GM18873 (cell line): Measurements from ENCODE around the gene ATP2A2.
"Not testable (repeated sequence)": the region's sequence is repeated elsewhere in the genome, so short reads cannot be mapped to it uniquely, and the experiment has no call there.

Experiments used
- ATAC-seq: cut with Tn5 transposase; IDR thresholded peaks from one replicate; pipeline ENCODE4 v1.9.1; 2021; ENCODE audit warnings: mild to moderate bottlenecking, moderate library complexity, moderate number of reproducible peaks; ENCODE audit not compliant: unreplicated experiment, low FRiP score

The ATP2A2 gene

DNA sequence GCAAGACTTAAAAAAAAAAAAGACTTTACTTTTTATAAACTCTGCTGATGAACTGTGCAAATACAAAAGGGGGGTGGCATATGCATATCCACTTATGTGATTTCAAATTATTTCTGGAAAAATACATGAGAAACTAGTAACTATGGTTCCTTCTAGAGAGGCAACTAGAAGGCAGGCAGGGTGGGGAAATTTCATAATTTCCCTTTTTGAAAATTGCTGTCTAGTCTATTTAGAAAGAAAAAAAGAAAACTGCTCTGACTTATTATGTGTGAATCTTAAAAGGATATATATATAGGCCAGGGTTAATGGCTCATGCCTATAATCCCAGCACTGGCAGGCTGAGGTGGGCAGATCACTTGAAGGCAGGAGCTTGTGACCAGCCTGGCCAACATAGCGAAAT is 80.2 kb downstream of the ATP2A2 start:
- no peak for ATAC-seq

DNA sequence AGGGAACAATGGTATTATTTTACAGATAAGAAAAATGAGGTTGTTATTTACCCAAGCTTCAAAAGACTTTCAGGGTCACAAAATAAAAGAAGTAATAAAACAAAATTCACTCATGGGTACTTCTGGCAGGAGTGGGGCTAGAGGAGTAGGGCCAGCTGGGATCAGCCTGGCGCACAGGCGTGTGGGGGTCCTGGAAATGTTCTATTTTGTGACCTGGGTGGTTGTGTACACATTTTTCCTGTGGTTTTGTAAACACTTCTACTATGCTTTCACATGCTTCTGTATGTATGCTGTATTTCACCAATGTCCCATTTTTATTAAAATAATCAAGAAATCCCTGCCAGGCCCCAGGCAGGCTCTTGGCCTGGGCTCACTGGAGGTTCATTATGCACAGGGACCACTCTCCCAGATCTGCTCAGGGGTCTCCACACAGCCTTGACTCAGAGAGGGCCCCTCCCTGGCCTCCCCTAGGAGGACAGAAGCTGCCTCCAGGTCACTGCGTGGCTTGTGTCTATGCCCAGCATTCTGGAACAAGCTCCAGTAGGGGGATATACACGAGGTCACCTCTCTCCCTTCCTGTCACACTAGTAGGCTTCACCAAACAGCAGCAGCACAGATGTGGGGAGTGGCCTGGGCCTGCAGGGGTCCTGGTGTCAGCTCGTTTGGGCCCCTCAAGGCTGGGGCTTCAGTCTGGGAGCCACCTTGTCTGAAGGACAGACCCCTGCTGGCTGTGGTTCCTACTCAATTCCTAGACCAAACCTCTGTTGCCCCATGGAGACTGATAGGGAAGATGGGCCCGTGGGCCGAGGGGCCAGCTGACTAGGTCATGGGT is 84.7 kb downstream of the ATP2A2 start:
- no peak for ATAC-seq

DNA sequence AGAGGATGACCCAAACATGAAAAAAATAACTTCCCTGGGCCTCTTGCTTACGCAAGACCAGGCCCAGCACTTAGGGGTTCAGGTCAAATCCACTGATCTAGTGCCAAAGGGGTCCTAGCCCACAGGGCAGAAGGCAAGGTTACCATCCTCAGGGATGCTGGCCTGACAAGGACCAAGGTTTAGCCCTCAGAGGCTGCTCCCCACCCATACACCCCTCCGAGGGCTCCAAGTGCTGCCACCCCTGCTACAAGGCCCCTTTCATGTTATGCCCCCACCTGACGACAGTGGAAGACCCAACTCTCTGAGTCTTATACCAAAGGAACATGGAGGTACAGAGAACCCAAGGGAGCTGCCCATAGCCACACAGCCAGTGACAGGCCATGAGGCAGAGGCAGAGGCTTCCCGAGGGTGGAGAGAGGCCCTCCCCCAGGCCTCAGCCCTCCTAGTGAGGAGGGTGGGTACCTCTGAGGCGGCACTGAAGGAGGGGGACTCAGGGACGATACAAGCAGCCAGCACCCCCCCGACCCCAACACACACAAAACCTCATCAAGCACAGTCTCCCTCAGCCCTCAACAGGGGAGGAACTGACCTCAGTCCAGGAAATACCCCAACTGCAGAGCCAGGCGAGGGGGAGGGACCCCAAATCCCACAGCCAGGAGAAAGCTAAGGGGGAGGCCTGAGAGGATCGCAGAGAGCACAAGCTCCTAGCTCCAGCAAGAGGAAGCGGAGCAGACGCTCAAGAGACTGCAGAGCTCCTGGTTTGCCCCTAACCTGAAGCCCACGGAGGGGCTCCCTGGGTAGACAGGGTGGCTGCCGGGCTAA is 85.5 kb downstream of the ATP2A2 start:
- ATAC-seq, result no peak

DNA sequence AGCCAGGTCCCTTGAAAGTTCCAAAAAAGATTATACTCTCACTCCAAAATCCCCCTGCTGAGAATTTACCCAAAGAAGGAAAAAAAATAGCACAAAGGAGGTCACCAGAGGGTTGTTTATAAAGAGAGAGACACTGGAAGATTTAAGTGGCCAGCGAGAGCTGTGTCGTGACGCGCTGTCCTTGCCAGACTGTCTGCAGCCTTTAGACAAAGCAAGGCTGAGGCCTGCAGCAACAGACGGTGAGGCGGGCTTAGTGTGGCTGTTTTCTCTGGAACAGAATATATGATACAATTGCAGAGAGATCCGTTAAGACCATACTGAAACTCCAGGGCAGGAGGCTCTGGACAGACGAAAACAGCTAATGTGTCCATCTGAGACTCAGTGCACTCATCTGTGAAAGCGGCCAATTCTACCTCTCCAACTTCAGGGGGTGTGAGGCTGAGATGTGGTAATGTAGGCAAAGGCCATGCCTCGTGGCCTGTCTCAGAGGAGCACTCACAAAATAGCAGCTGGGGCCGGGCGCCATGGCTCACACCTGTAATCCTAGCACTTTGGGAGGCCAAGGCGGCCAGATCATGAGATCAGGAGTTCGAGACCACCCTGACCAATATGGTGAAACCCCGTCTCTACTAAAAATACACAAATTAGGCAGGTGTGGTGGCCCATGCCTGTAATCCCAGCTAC is 86.3 kb downstream of the ATP2A2 start:
- ATAC-seq, result no peak

DNA sequence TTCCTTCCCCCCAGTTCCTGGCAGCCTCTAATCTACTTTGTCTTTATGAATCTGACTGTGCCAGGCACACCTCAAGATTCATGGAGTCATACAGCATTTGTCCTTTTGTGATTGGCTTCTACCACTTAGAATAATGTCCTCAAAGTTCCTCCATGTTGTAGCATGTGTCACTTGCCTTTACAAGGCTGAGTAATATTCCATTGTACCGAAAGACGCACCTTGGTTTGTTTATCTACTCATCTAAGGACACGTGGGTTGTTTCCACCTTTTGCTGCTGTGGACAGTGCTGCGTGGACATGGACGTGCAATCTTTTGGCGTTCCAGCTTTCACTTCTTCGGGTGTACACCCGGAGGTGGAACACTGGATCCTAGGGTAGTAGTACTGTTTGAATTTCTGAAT is 88.9 kb downstream of the ATP2A2 start:
- ATAC-seq, result no peak

DNA sequence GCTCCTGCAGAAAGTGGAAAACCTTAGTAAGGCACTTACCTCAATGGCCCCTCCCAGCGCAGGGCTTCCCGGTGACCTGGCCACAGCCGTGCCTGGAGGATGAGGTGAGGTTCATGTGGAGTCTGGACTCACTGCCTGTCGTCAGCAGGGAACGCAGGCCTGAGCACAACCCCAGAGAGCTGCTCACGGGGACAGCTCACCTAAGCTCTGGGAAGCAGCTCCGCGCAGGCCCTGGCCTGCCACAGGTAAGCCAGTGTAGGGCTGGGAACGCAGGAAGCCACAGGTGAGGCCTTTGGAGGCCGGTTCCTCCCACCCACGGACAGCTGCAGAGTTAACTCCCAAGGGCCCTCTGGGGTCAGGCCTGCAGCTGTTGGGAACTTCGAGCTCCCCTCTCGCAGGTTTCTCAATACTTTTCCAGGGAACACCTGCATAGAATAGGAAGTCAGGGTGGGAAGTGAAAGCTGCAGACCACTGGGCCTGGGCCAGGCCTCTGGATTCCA is 89.7 kb downstream of the ATP2A2 start:
- ATAC-seq, result no peak

DNA sequence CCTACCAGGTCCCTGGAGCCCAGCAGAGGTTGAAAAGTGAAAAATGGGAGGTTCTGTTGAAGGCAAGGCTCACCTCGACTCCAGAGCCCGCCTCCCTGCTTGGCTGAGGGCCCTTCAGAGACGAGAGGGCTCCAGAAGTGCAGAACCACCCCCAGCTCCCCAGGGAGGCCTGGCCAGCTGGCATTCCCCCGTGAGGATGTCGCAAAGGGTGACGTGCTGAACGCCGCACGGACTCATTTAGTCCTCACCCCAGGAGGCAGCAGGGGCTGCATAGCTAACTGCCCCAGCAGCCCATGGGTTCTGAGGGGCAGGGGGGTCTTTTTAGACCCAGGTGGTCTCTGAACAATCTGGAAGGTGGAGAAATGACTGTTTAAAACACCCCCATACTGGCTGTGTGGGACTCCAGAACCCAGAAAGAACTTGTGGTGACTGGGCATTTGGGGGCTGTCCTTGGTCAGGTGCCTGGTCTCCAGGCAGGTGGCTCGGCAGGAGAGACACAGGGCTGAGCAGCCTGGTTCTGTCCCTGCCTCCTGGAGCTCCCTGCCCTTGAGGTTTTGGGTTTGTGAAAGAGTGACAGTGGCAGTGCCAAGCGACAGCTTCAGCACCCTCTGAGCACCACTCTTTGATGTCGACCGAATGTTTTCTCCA is 90.5 kb downstream of the ATP2A2 start:
- ATAC-seq, result peak; percentile 52

DNA sequence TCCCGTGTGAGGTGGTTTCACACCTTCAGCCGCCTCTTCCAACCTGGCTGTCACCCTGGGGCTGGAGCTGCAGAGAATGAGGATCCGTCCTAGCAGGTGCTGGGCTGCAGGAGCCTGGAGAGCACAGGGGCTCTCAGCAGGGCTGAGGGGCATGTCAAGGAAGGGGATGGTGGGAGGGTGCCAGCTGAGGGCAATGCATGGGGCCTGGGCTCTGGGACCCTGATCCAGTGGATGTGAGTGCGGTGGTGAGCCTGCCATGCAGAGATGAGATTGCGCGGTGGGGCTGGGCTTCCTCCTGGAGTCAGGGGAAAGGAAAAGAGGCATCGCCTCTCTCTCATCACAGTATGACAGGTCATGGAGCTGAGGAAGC is 91.0 kb downstream of the ATP2A2 start:
- no peak for ATAC-seq

DNA sequence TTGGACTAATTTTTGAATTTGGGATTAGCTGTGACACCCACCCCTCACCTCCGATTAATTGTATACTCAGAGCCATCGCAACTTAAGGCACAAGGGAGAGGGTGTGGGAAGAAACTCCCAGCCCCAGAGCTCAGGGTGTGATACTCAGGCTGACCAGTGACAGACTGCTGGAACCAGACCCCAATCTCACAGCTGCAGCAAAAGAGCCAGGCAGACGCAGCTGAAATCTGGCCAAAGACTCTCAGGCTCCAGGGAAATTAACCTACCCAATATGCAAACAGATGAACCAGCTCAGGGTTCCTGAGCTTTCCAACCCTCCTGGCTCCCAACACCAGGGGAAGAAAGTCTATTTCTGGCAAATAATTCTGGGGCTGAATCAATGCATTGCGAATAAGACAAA is 92.0 kb downstream of the ATP2A2 start:
- ATAC-seq, result no peak

DNA sequence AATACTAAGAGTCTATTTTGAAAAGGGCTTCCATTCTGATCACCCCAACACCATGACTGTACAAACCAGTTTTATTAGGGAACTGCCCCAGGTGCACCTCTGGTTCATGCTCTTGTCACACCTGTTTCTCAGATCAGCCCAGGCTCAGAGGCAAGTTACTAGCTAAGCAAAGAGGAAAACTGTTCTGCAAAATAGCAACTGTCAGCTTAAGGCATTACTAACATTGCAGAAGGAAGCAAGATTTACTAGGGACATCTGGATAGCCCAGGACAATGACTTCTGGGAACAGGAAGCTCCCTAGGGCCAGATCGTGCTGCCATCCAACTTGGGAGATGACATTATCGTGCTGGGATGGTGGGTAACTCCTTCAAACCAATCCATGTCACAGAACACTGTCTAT is 92.4 kb downstream of the ATP2A2 start:
- no peak for ATAC-seq

DNA sequence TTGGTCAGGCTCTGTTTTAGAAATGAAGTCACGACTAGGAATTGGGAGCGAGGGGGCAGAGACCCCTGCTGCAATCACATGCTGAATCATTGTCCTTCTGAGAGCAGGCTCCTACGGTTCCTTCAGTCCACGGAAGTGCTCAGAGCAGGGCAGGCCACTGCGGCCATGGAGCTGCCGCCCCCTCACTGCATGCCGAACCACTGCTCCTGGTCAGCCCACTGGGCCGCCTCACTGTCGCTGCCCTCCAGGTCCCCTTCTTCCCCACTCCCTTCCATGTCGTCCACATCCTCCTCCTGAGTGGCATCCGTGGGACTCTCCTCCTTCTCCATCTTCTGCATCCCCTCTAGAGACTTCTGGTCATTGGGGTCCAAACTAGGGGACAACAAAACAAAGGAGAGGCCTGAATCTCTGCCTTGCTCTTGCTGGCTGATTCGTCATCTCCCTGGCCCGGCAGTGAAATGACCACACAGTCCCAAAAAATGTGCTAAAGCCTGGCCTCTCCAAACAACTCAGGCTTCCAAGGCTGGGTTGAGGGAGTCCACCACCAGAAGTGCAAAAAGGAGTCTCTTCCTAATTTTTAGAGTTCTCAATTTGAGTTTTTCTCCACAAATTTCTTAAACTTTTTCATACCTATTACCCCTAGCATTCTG is 93.0 kb downstream of the ATP2A2 start:
- no peak for ATAC-seq

DNA sequence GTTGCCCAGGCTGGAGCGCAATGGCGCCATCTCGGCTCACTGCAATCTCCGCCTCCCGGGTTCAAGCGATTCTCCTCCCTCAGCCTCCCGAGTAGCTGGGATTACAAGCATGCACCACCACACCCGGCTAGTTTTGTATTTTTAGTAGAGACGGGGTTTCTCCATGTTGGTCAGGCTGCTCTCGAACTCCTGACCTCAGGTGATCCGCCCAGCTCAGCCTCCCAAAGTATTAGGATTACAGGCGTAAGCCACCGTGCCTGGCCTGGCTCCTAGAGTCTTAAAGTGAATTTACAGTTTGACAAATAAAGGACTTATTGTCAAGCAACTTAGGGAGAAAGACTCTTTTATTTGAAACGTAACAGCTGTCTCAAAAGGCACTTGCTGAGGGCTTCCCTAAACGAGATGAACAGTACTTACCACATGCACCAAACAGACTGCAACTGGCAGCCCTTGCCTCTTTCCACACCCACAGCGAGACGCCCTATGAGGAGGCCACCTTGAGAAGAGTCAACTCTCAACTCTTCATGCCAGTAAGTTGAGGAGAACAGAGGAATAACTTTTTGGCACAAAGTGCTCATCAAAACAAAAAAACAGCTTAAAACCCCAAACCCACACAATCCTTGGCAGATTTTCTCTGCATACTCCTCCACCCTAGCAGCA is 97.2 kb downstream of the ATP2A2 start:
- not testable (repeated sequence) for ATAC-seq

DNA sequence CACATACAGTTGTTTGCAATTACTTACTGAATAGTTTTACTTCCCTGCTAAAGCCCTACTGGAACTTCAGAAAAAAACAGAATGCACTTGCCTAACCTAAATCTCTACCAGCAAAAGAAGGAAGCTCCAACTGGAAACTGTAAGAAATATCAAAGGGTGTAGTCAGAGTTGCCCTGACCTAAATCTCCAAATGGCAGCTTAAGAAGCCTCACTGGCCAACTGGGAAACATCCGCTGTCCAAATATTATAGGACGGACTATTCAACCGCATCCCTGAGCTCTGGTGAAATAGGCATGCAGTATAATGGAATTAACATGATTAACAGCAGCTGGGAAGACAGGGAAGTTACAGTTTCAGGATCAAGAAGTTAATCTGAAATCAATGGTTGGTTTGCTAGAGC is 98.2 kb downstream of the ATP2A2 start:
- ATAC-seq, result no peak

DNA sequence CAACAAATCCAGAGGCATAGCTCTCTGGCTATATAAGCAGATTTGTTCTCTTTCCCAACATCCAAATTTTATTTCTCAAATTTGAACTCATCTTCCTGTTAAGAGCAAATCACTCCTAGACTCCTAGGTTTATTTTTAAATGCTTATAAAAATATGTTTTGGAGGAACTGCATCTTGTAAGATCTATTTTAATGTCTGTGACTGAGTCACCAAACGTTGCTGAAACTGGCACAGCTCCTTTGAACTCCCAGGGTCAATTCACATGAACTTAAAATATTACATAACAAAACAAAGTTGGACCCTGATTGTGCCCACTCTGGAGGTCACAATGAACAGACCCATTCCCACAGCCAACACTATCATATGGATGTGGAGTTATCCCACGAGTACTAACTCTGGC is 98.6 kb downstream of the ATP2A2 start:
- ATAC-seq, result no peak

DNA sequence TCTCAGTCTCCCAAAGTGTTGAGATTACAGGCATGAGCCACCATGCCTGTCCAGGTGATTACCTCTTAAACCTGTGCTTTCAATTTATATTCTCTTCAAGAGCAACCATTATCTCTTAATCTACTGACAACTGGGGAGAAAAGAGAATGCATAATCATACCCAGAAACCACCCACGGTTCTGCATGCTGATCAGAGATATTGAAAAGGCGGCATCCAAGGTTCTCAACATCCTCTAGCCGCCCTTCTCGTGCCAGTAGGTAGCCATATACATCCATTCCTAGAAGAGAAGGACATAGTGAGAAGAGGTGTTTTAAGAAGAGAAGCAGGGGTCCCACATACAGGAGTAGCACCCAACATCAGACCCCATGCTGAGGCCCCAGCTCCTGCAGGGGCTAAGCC is 101.6 kb downstream of the ATP2A2 start:
- no peak for ATAC-seq
